Stimulated activated CD8-positive, alpha-beta memory T cell treated with anti-CD3 and anti-CD28 coated beads, Interleukin-2, amount 100 ng/mL, for 1 hour (primary cell): Measurements from ENCODE around the gene PRMT6.
"Not testable (repeated sequence)": the region's sequence is repeated elsewhere in the genome, so short reads cannot be mapped to it uniquely, and the experiment has no call there.

Experiments used
- DNase-seq, 2 donors: peaks; one replicate each; pipeline ENCODE4 v3.0.0-alpha.2; 2020; ENCODE audit warnings: low read depth in 2 of 2

PRMT6 gene

GRCh38 chr1:107056426-107057196, at the start of gene PRMT6:
TSS of gene PRMT6 (plus strand) at chr1:107056674. CDS start at chr1:107056716, 42 bp downstream.
- peak; percentile 61 to 63 for DNase-seq

- no peak for DNase-seq
These were observed 47.2 kb upstream of the PRMT6 start for GRCh38 chr1:107009281-107009680.

- no peak for DNase-seq
These were observed 45.9 kb upstream of the PRMT6 start for GRCh38 chr1:107010582-107010981.

- no peak for DNase-seq
These were observed 40.0 kb upstream of the PRMT6 start for GRCh38 chr1:107016376-107016978.

GRCh38 chr1:107018445-107018844, 38.0 kb upstream of the PRMT6 start:
- DNase-seq = no peak

- DNase-seq = no peak
These were observed 37.3 kb upstream of the PRMT6 start for GRCh38 chr1:107019166-107019565.

GRCh38 chr1:107038874-107039273, 17.6 kb upstream of the PRMT6 start:
- not testable (repeated sequence) for DNase-seq

- not testable (repeated sequence) for DNase-seq
These were observed 11.9 kb upstream of the PRMT6 start for GRCh38 chr1:107044310-107045220.

GRCh38 chr1:107047602-107048001, 8.9 kb upstream of the PRMT6 start:
- DNase-seq = no peak

GRCh38 chr1:107048241-107048640, 8.2 kb upstream of the PRMT6 start:
- no peak for DNase-seq

- DNase-seq = no peak
These were observed 5.2 kb upstream of the PRMT6 start for GRCh38 chr1:107051266-107051665.

GRCh38 chr1:107055919-107056425, 502 bp upstream of the PRMT6 start:
- not testable (repeated sequence) for DNase-seq

- DNase-seq = no peak
These were observed 991 bp downstream of the PRMT6 start for GRCh38 chr1:107057197-107058133.

GRCh38 chr1:107058245-107059032, 2.0 kb downstream of the PRMT6 start:
- no peak for DNase-seq

- DNase-seq = no peak
These were observed 5.4 kb downstream of the PRMT6 start for GRCh38 chr1:107061886-107062285.

- DNase-seq = no peak
These were observed 17.0 kb downstream of the PRMT6 start for GRCh38 chr1:107073493-107073892.

GRCh38 chr1:107076841-107077240, 20.4 kb downstream of the PRMT6 start:
- DNase-seq = no peak

- no peak for DNase-seq
These were observed 22.8 kb downstream of the PRMT6 start for GRCh38 chr1:107079249-107079648.

- DNase-seq = no peak
These were observed 24.6 kb downstream of the PRMT6 start for GRCh38 chr1:107081102-107081501.

- no peak for DNase-seq
These were observed 34.9 kb downstream of the PRMT6 start for GRCh38 chr1:107091418-107091817.
